Measurements from ENCODE around the gene MRPS31. TPM values are rescaled to one million over a fixed set of nuclear protein-coding genes. Genes with fewer than 3 reads are reported as not detected.
"Not testable (repeated sequence)": the region's sequence is repeated elsewhere in the genome, so short reads cannot be mapped to it uniquely, and the experiment has no call there.

MRPS31 gene
- polyA plus RNA-seq, 4 donors: 19.2 to 32.8 (median 22.9) TPM

GRCh38 chr13:40732658-40733057 is 38.3 kb downstream of the MRPS31 start:
- Histone ChIP-seq H3K27me3 (ENCODE audit: control insufficient read depth in 3 of 3, insufficient read depth in 3 of 3, low read length in 3 of 3) (no peaks in the 10 kb centered on the region), H3K27ac (ENCODE audit: low read depth in 1 of 3, low read length in 2 of 3) (no peak overlapping the region), H3K9me3 (ENCODE audit: control insufficient read depth in 2 of 2, insufficient read depth in 1 of 2, low read depth in 1 of 2, low read length in 1 of 2) (no peaks in the 10 kb centered on the region), H3K4me1 (ENCODE audit: control insufficient read depth in 3 of 3, insufficient read depth in 2 of 3, low read depth in 1 of 3, low read length in 2 of 3) (no peaks in the 10 kb centered on the region), H3K36me3 (ENCODE audit: control insufficient read depth in 3 of 3, insufficient read depth in 2 of 3, low read depth in 1 of 3, low read length in 3 of 3) (peaks cover 0 to 8% (median 2%) of the 10 kb centered on the region in 3 donors), H3K4me3 (ENCODE audit: low read depth in 1 of 3, low read length in 3 of 3) (no peak overlapping the region)
- no peak for FAIRE-seq
- 81 to 100% (median 100%) methylated on average over 1 of the region's 1 CpG for WGBS, 3 donors
- DNase-seq: no peak

- no peaks in the 10 kb centered on the region for H3K9me3 ChIP-seq (ENCODE audit: control insufficient read depth in 2 of 2, insufficient read depth in 1 of 2, low read depth in 1 of 2, low read length in 1 of 2)
- DNase-seq (no peak), FAIRE-seq (no peak)
- no peaks in the 10 kb centered on the region for H3K4me1 ChIP-seq (ENCODE audit: control insufficient read depth in 3 of 3, insufficient read depth in 2 of 3, low read depth in 1 of 3, low read length in 2 of 3)
- no peak overlapping the region for H3K27ac ChIP-seq (ENCODE audit: low read depth in 1 of 3, low read length in 2 of 3)
- no peaks in the 10 kb centered on the region for H3K27me3 ChIP-seq (ENCODE audit: control insufficient read depth in 3 of 3, insufficient read depth in 3 of 3, low read length in 3 of 3)
- peaks cover 0 to 17% (median 2%) of the 10 kb centered on the region in 3 donors for H3K36me3 ChIP-seq (ENCODE audit: control insufficient read depth in 3 of 3, insufficient read depth in 2 of 3, low read depth in 1 of 3, low read length in 3 of 3)
- no peak overlapping the region for H3K4me3 ChIP-seq (ENCODE audit: low read depth in 1 of 3, low read length in 3 of 3)
- 93 to 98% (median 96%) methylated on average over 6 of the region's 6 CpGs for WGBS, 3 donors
These were observed 42.4 kb downstream of the MRPS31 start for GRCh38 chr13:40728595-40728994.

GRCh38 chr13:40714433-40714832 is 56.6 kb downstream of the MRPS31 start:
- H3K4me1 ChIP-seq (ENCODE audit: control insufficient read depth in 3 of 3, insufficient read depth in 2 of 3, low read depth in 1 of 3, low read length in 2 of 3); H3K4me3 ChIP-seq (ENCODE audit: low read depth in 1 of 3, low read length in 3 of 3); DNase-seq; H3K27me3 ChIP-seq (ENCODE audit: control insufficient read depth in 3 of 3, insufficient read depth in 3 of 3, low read length in 3 of 3); H3K27ac ChIP-seq (ENCODE audit: low read depth in 1 of 3, low read length in 2 of 3): not testable (repeated sequence)
- Histone ChIP-seq H3K36me3 (ENCODE audit: control insufficient read depth in 3 of 3, insufficient read depth in 2 of 3, low read depth in 1 of 3, low read length in 3 of 3) (peaks cover 4 to 18% (median 8%) of the 10 kb centered on the region in 3 donors), H3K9me3 (ENCODE audit: control insufficient read depth in 2 of 2, insufficient read depth in 1 of 2, low read depth in 1 of 2, low read length in 1 of 2) (peaks cover 2 to 24% of the 10 kb centered on the region in 2 donors)
- WGBS, 3 donors: no CpG with 5 or more reads among the region's 1 CpG
- peak; percentile 10 for FAIRE-seq

GRCh38 chr13:40706439-40706838 is 64.6 kb downstream of the MRPS31 start:
- Histone ChIP-seq H3K27me3 (ENCODE audit: control insufficient read depth in 3 of 3, insufficient read depth in 3 of 3, low read length in 3 of 3) (no peaks in the 10 kb centered on the region), H3K9me3 (ENCODE audit: control insufficient read depth in 2 of 2, insufficient read depth in 1 of 2, low read depth in 1 of 2, low read length in 1 of 2) (peaks cover 0 to 7% of the 10 kb centered on the region in 2 donors), H3K27ac (ENCODE audit: low read depth in 1 of 3, low read length in 2 of 3) (no peak overlapping the region), H3K4me1 (ENCODE audit: control insufficient read depth in 3 of 3, insufficient read depth in 2 of 3, low read depth in 1 of 3, low read length in 2 of 3) (no peaks in the 10 kb centered on the region), H3K36me3 (ENCODE audit: control insufficient read depth in 3 of 3, insufficient read depth in 2 of 3, low read depth in 1 of 3, low read length in 3 of 3) (no peaks in the 10 kb centered on the region), H3K4me3 (ENCODE audit: low read depth in 1 of 3, low read length in 3 of 3) (no peak overlapping the region)
- DNase-seq: no peak
- FAIRE-seq: no peak
- WGBS, 3 donors: 68 to 77% (median 73%) methylated on average over 2 of the region's 2 CpGs

GRCh38 chr13:40697711-40698110 is 73.3 kb downstream of the MRPS31 start:
- no peak overlapping the region for H3K27ac ChIP-seq (ENCODE audit: low read depth in 1 of 3, low read length in 2 of 3)
- H3K9me3 ChIP-seq (ENCODE audit: control insufficient read depth in 2 of 2, insufficient read depth in 1 of 2, low read depth in 1 of 2, low read length in 1 of 2): no peaks in the 10 kb centered on the region
- no peaks in the 10 kb centered on the region for H3K4me1 ChIP-seq (ENCODE audit: control insufficient read depth in 3 of 3, insufficient read depth in 2 of 3, low read depth in 1 of 3, low read length in 2 of 3)
- DNase-seq (no peak), FAIRE-seq (no peak)
- H3K27me3 ChIP-seq (ENCODE audit: control insufficient read depth in 3 of 3, insufficient read depth in 3 of 3, low read length in 3 of 3): no peaks in the 10 kb centered on the region
- no peak overlapping the region for H3K4me3 ChIP-seq (ENCODE audit: low read depth in 1 of 3, low read length in 3 of 3)
- H3K36me3 ChIP-seq (ENCODE audit: control insufficient read depth in 3 of 3, insufficient read depth in 2 of 3, low read depth in 1 of 3, low read length in 3 of 3): peaks cover 0 to 2% (median 0%) of the 10 kb centered on the region in 3 donors
- 81 to 87% (median 82%) methylated on average over 5 of the region's 5 CpGs for WGBS, 3 donors

- Histone ChIP-seq H3K4me1 (ENCODE audit: control insufficient read depth in 3 of 3, insufficient read depth in 2 of 3, low read depth in 1 of 3, low read length in 2 of 3) (no peaks in the 10 kb centered on the region), H3K27me3 (ENCODE audit: control insufficient read depth in 3 of 3, insufficient read depth in 3 of 3, low read length in 3 of 3) (no peaks in the 10 kb centered on the region), H3K36me3 (ENCODE audit: control insufficient read depth in 3 of 3, insufficient read depth in 2 of 3, low read depth in 1 of 3, low read length in 3 of 3) (peaks cover 0 to 2% (median 0%) of the 10 kb centered on the region in 3 donors), H3K27ac (ENCODE audit: low read depth in 1 of 3, low read length in 2 of 3) (no peak overlapping the region), H3K9me3 (ENCODE audit: control insufficient read depth in 2 of 2, insufficient read depth in 1 of 2, low read depth in 1 of 2, low read length in 1 of 2) (no peaks in the 10 kb centered on the region), H3K4me3 (ENCODE audit: low read depth in 1 of 3, low read length in 3 of 3) (no peak overlapping the region)
- DNase-seq (no peak), FAIRE-seq (no peak)
- WGBS, 3 donors: 83 to 91% (median 84%) methylated on average over 4 of the region's 4 CpGs
These were observed 76.6 kb downstream of the MRPS31 start for GRCh38 chr13:40694426-40694825.

GRCh38 chr13:40692946-40693345 is 78.0 kb downstream of the MRPS31 start:
- Histone ChIP-seq H3K4me3 (ENCODE audit: low read depth in 1 of 3, low read length in 3 of 3) (no peak overlapping the region), H3K4me1 (ENCODE audit: control insufficient read depth in 3 of 3, insufficient read depth in 2 of 3, low read depth in 1 of 3, low read length in 2 of 3) (no peaks in the 10 kb centered on the region), H3K27ac (ENCODE audit: low read depth in 1 of 3, low read length in 2 of 3) (no peak overlapping the region), H3K27me3 (ENCODE audit: control insufficient read depth in 3 of 3, insufficient read depth in 3 of 3, low read length in 3 of 3) (no peaks in the 10 kb centered on the region), H3K36me3 (ENCODE audit: control insufficient read depth in 3 of 3, insufficient read depth in 2 of 3, low read depth in 1 of 3, low read length in 3 of 3) (peaks cover 0 to 2% (median 0%) of the 10 kb centered on the region in 3 donors), H3K9me3 (ENCODE audit: control insufficient read depth in 2 of 2, insufficient read depth in 1 of 2, low read depth in 1 of 2, low read length in 1 of 2) (no peaks in the 10 kb centered on the region)
- WGBS, 3 donors: 67 to 83% (median 69%) methylated on average over 2 of the region's 2 CpGs
- no peak for FAIRE-seq
- no peak for DNase-seq

GRCh38 chr13:40688781-40689180 is 82.2 kb downstream of the MRPS31 start:
- WGBS, 3 donors: 40 to 68% (median 46%) methylated on average over 3 of the region's 3 CpGs
- Histone ChIP-seq H3K9me3 (ENCODE audit: control insufficient read depth in 2 of 2, insufficient read depth in 1 of 2, low read depth in 1 of 2, low read length in 1 of 2) (no peaks in the 10 kb centered on the region), H3K27ac (ENCODE audit: low read depth in 1 of 3, low read length in 2 of 3) (no peak overlapping the region), H3K4me1 (ENCODE audit: control insufficient read depth in 3 of 3, insufficient read depth in 2 of 3, low read depth in 1 of 3, low read length in 2 of 3) (no peaks in the 10 kb centered on the region), H3K4me3 (ENCODE audit: low read depth in 1 of 3, low read length in 3 of 3) (no peak overlapping the region), H3K36me3 (ENCODE audit: control insufficient read depth in 3 of 3, insufficient read depth in 2 of 3, low read depth in 1 of 3, low read length in 3 of 3) (no peaks in the 10 kb centered on the region), H3K27me3 (ENCODE audit: control insufficient read depth in 3 of 3, insufficient read depth in 3 of 3, low read length in 3 of 3) (no peaks in the 10 kb centered on the region)
- no peak for FAIRE-seq
- DNase-seq: no peak
